ENCODE data around the gene NTRK1.

GRCh38 chr1:156925154-156926010, 64.7 kb downstream of the NTRK1 start:
- TF ChIP-seq CTCF (IDR thresholded peaks at IDR 0.05; ENCODE audit: low read depth, low read length): no peak
- TF ChIP-seq MAX (IDR thresholded peaks at IDR 0.05; ENCODE audit: low read depth, low read length): no peak
